Measurements from ENCODE around the gene PRRC2A.

PRRC2A gene

DNA sequence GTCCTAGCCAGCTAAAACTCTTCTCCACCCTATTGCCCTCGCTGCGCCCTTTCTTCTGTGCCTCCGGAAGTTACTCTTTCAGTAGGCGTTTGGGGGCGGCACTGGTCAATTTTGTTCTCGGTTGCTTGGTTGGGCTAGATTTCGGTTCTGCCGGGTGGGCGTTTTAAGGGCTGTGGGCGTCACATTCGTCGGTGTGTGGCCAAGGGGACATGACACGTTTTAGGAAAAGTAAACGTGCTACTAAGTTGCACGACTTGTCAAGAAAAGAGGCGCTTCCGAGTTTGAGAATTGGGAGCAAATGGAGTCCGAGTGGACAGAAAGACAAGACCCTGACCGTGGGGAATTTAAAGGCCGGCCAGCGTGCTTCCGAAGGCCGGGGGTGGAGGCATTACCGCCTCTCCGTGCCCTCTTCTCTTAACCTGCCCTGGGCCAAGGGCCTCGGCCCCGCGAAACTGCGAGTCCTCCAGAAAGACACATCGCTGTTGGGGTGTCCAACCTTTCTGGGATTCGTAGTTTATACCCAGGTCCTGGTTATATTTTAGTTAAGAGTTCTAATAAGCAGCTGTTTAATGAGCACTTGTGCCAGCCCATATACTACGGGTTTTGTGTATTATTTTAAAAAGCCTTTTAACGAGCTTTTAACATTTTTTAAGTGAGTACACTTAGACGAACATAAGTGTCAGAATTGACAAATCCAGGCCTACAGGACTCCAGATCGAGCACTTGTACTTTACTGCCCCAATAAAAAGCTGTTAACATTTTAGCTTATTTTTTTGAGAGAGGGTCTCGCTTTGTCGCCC is 32.6 kb downstream of the PRRC2A start:
- peak; percentile 49 for FAIRE-seq

GRCh38 chr6:31654574-31655348 is 34.2 kb downstream of the PRRC2A start:
- FAIRE-seq, result no peak

- FAIRE-seq, result no peak
Observed at GRCh38 chr6:31655349-31656237, 35.1 kb downstream of the PRRC2A start, which contains the start of gene APOM. Gene APOM, plus strand, starts transcription at chr6:31655894. Its CDS starts 73 bp downstream, at chr6:31655967.

- no peak for FAIRE-seq
Observed at GRCh38 chr6:31657406-31658157, 37.1 kb downstream of the PRRC2A start.

DNA sequence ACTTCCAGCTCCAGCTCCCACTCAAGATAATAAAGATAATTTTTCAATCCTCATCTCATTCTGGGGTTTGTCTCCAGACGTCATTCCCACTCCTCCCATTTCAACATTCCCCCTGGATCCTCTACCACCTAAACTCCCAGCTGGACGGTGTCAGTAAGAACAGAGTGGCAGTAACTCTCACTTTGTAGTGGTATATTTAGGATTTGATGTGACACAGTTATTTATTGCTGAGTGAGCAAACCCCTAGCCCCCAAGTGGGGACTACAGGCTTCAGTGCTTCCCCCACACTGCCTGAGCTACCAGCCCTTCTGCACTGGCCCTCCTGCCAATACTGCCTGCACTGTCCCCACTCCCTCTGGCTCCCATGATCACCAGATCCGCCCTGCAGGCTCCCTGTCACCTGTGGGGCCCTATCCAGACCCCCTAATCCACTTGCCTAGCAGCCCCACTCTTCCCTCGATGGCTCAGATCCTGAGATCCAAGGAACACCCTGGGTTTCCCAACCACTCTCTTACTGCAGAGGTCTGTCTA is 37.7 kb downstream of the PRRC2A start:
- FAIRE-seq, result no peak

DNA sequence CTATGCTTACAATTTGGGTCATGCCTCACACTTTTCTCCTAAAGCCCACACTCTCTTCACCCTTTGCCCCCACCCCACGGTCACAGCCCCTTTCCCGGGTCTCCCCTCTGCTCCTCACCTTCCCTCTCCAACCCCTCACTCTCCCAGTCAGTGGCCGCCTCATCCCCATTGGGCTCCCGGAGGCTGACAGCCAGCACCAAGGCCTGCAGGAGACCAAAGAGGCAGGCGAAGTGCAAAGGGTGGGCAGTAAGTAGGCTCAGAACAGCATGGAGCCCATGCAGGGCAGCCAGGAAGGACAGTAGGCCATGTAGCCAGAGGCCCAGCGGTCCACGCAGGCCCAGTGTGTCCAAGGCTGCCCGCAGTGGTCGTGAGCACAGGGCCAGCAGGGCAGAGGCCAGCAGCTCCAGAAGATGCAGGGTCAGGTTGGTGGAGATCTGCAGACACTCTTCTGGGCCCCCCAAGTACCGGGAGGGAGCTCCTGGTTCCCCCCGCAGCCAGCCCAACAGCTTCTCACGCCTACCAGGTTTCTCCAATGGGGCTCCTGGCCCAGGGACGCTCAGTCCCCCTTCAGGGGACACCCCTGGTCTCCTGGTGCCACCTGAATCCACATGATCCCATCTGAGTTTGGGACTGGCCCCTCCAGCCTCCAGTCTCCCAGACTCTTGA is 38.6 kb downstream of the PRRC2A start:
- no peak for FAIRE-seq

DNA sequence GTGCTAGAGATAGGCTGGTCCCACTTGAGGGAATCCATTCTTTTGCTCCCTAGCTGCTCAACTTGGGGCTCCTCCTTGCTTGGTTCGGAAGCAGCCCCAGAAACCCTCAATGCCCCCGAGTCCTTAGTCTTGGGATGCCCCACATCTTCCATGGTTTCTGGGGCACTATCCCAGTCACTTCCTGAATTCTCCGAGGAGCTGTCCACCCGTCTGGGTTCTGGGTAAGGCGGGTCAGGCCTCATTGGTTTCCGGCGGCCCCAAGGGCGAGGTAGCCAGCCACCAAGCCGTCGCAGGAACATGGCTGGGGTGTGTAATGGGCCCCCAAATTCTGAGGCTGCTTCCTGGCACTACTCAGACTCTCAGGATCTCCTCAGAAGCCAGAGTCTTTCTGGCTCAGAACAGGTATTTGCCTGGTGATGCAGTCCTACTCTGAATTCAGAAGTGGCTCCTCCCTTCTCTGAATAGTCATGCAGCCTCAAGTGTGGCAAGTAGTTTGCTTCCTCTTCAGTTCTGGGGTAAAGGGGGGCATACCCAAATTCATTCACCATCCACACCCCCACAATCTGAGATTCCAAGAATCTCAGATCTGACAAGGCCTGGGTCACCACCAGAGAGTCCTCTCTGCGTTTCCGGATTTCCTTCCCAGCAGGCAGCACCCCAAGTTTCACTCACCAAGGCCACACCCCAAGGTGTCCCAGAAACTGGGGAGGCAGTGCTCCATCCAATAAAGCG is 39.3 kb downstream of the PRRC2A start:
- FAIRE-seq, result no peak

GRCh38 chr6:31660381-31661261 is 40.1 kb downstream of the PRRC2A start, which contains the start of gene C6orf47:
Gene C6orf47, minus strand, starts transcription at chr6:31660778. Its CDS starts 831 bp downstream, at chr6:31659947.
- FAIRE-seq, result no peak

DNA sequence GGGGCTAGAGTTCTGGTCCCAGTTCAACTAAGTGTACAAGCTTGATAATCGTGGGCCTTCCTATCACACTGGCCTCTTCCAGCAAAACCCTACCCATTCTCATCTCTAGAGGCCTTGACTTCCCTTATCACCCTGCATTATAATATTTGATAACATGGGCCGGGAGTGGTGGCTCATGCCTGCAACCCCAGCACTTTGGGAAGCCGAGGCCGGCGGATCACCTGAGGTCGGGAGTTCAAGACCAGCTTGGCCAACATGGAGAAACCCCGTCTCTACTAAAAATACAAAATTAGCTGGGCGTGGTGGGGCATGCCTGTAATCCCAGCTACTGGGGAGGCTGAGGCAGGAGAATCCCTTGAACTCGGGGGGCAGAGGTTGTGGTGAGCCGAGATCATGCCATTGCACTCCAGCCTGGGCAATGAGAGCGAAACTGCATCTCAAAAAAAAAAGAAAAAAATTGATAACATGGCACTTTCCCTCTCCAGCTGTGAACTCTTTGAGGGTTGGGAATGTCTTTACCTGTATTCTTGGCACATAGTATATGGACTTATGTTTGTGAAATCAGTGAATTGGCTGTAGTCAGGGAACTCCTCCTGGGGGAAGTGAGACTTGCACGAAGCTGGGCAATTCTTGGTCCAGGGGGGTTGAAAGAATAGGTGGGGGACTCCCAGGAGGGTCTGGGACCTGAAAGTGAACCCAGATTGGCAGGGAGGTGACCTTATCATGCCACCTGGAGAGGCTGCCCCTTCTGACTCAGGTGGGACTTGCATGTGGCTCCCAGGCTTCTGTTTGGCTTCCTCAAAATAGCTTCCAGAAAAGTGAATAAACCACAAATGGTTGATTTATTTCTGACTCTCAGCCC is 41.0 kb downstream of the PRRC2A start:
- no peak for FAIRE-seq

GRCh38 chr6:31662124-31662723 is 41.7 kb downstream of the PRRC2A start:
- no peak for FAIRE-seq

DNA sequence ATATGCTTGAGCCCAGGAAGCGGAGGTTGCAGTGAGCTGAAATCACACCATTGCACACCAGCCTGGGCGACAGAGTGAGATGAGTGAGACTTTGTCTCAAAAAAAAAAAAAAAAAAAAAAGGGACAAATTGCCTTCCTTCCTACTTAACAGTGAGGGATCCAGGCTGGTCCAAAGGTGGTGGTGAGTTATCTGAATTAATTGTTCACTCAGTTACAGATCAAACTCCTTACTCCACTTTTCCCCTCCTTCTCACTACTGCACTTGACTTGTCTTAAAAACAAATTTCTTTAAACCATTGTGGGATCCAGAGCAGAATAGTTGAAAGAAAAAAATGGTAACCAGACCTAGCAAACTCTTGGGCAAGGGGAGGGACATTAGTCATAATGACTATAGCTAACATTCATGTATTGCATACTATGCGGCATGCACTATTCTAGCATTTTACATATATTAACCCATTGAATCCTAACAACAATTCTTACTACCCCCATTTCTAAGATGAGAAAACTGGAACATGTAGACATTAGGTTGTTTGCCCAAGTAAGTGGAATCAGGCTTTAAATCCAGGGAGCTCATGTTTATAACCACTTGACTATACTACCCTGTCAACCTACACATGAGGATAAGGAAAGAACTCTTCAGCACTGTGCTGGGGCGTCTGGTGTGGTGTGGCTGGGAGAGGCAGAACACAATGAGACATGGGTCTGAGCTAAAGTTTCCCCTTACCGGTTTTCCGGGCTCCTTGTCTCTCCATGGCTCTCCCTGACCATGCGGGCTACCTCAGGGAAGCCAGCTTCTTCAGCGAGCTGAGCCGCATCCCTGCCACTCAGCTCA is 42.8 kb downstream of the PRRC2A start:
- no peak for FAIRE-seq

DNA sequence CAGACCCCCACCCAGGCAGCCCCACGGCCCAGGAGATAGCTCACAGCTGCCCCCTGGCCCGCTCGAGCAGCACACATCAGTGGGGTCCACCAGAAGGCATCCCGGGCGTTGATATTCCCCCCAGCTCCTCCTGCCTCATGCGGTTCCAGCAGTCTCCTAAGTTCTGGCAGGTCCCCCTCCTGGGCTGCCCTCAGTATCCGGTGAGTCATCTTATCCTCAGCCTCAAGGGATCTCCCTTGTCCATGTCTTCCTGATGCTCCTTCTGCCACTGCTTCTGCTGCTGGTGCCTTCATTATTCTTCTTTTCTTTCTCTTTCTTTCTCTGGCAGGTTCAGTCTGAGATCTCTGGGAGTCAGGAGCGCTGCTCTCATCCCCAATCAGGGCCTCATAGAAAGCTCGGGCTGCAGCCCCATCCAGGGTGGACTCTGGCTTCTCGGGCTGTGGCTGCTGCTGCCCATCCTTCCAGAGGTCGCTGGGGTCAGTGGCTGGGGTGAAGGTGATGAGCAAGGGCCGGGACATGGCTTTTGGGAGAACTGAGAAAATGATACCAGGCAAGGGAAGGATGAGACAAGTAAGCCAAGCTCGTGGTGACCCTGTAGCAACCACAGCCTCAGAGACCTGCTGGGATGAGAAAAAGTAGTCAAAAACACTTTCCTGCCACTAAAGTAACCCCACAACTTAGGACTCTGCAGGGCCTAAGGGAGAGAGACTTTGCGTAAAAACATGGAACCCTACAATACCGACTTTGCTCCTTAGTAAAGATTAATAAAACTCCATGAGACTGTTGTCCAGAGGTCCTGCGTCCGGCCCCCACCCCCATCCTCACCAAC is 43.7 kb downstream of the PRRC2A start:
- FAIRE-seq, result no peak

DNA sequence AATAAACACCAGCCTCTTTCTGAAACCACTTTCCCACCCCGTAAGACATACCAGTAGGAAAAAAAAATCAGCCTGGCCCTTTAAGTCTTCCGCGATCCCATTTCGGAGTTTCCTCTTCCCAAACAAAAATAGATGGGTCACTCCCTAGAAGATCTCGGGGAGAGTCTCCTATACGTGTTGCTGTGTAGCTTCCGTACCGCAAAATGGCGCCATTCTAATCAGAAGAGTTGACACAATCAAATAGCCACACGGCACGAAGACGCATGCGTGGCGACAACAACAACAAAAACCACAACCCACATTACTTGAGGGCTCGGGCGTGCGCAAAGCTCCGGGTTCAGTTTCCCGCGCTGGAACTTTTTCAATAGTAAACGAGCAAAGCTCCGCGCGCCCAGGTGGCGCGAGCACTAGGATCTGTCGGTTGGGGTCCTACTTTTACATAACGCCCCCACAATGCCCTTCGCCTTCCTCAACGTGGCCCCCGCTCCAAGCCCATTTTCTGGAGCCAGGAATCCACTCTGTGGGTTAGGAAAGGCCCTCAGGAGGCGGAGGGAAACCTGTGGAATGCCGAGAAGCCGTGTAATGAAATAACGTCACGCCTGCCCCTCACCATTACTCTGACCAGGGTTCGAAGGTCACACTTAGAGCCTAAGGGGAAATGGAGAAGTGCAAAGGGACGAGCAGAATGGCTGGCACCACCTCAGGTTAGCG is 44.4 kb downstream of the PRRC2A start, which contains the start of gene GPANK1:
GPANK1 (minus strand) TSS at position 208 of the 711 bp plus-strand sequence. CDS start 519 bp downstream, outside the sequence.
- peak; percentile 53 for FAIRE-seq

GRCh38 chr6:31665501-31666336 is 45.2 kb downstream of the PRRC2A start, which contains the start of gene CSNK2B:
Gene CSNK2B, plus strand, starts transcription at chr6:31666080. Its CDS starts 752 bp downstream, at chr6:31666832.
- FAIRE-seq, result peak; percentile 69
